Skeletal muscle satellite cell (primary cell): ENCODE results near the gene SEMA3E.
A peak's percentile ranks its signal among the peaks of the same experiment; 100 is the strongest.
"Not testable (repeated sequence)": the region's sequence is repeated elsewhere in the genome, so short reads cannot be mapped to it uniquely, and the experiment has no call there.

Source experiments
- H3K27me3 ChIP-seq: 2 replicates; pipeline ENCODE4 v1.7.0; 2013; ENCODE audit warnings: low read length; ENCODE audit not compliant: control insufficient read depth, insufficient read depth
- H3K36me3 ChIP-seq: 2 replicates; pipeline ENCODE4 v1.7.0; 2013; ENCODE audit warnings: mild to moderate bottlenecking, control low read depth, low read length; ENCODE audit not compliant: insufficient read depth
- H3K4me1 ChIP-seq: 2 replicates; pipeline ENCODE4 v1.7.0; 2013; ENCODE audit warnings: low read length; ENCODE audit not compliant: control insufficient read depth, insufficient read depth
- H3K4me2 ChIP-seq: 2 replicates; pipeline ENCODE4 v1.7.0; 2013; ENCODE audit warnings: mild to moderate bottlenecking, low read length
- H3K4me3 ChIP-seq: 2 replicates; pipeline ENCODE4 v1.7.0; 2013; ENCODE audit warnings: low read length
- H3K9ac ChIP-seq: 2 replicates; pipeline ENCODE4 v1.7.0; 2013; ENCODE audit warnings: mild to moderate bottlenecking, low read depth, low read length, moderate library complexity
- H3K9me3 ChIP-seq: replicated peaks from 2 replicates; pipeline ENCODE4 v1.7.0; 2013; ENCODE audit warnings: mild to moderate bottlenecking, control low read depth, low read length

Gene SEMA3E

GRCh38 chr7:83677180-83677866 is 28.4 kb upstream of the SEMA3E start:
- peaks cover 7% of the 10 kb centered on the region for H3K4me1 ChIP-seq

GRCh38 chr7:83673291-83673690 is 24.4 kb upstream of the SEMA3E start:
- H3K4me2 ChIP-seq, H3K36me3 ChIP-seq, H3K27me3 ChIP-seq, H3K4me1 ChIP-seq, H3K4me3 ChIP-seq, H3K9me3 ChIP-seq, H3K9ac ChIP-seq: not testable (repeated sequence)

More at GRCh38 chr7:83677180-83677866, 28.4 kb upstream of the SEMA3E start:
- Histone ChIP-seq H3K9ac (no peak overlapping the region), H3K4me3 (no peak overlapping the region), H3K36me3 (no peaks in the 10 kb centered on the region), H3K27me3 (peaks cover 10% of the 10 kb centered on the region), H3K4me2 (peak overlapping the region; percentile 17), H3K9me3 (no peaks in the 10 kb centered on the region)

GRCh38 chr7:83672157-83672556 is 23.2 kb upstream of the SEMA3E start:
- peaks cover 3% of the 10 kb centered on the region for H3K27me3 ChIP-seq
- peaks cover under 1% of the 10 kb centered on the region for H3K4me1 ChIP-seq
- H3K9ac ChIP-seq: no peak overlapping the region
- H3K4me3 ChIP-seq: no peak overlapping the region
- H3K36me3 ChIP-seq: no peaks in the 10 kb centered on the region
- no peaks in the 10 kb centered on the region for H3K9me3 ChIP-seq
- H3K4me2 ChIP-seq: no peak overlapping the region

GRCh38 chr7:83663131-83663530 is 14.2 kb upstream of the SEMA3E start:
- no peak overlapping the region for H3K4me3 ChIP-seq
- H3K36me3 ChIP-seq: no peaks in the 10 kb centered on the region
- no peak overlapping the region for H3K4me2 ChIP-seq
- no peak overlapping the region for H3K9ac ChIP-seq
- no peaks in the 10 kb centered on the region for H3K9me3 ChIP-seq
- peaks cover 29% of the 10 kb centered on the region for H3K27me3 ChIP-seq
- no peaks in the 10 kb centered on the region for H3K4me1 ChIP-seq

- no peak overlapping the region for H3K4me2 ChIP-seq
- no peaks in the 10 kb centered on the region for H3K9me3 ChIP-seq
- H3K36me3 ChIP-seq: no peaks in the 10 kb centered on the region
- peaks cover 42% of the 10 kb centered on the region for H3K27me3 ChIP-seq
- no peaks in the 10 kb centered on the region for H3K4me1 ChIP-seq
- H3K4me3 ChIP-seq: no peak overlapping the region
- no peak overlapping the region for H3K9ac ChIP-seq
These were observed 9.2 kb upstream of the SEMA3E start for GRCh38 chr7:83658126-83658525.

- Histone ChIP-seq H3K9me3 (no peaks in the 10 kb centered on the region), H3K4me2 (no peak overlapping the region), H3K36me3 (no peaks in the 10 kb centered on the region), H3K27me3 (peaks cover 46% of the 10 kb centered on the region), H3K4me1 (no peaks in the 10 kb centered on the region), H3K9ac (no peak overlapping the region), H3K4me3 (no peak overlapping the region)
These were observed 7.1 kb upstream of the SEMA3E start for GRCh38 chr7:83655951-83656556.

- Histone ChIP-seq H3K36me3 (no peaks in the 10 kb centered on the region), H3K4me2 (no peak overlapping the region), H3K27me3 (peaks cover 55% of the 10 kb centered on the region), H3K9ac (no peak overlapping the region), H3K9me3 (no peaks in the 10 kb centered on the region), H3K4me1 (no peaks in the 10 kb centered on the region), H3K4me3 (no peak overlapping the region)
These were observed 3.5 kb upstream of the SEMA3E start for GRCh38 chr7:83652481-83652880.

GRCh38 chr7:83649701-83650100 is 762 bp upstream of the SEMA3E start:
- Histone ChIP-seq H3K9me3 (no peaks in the 10 kb centered on the region), H3K4me2 (no peak overlapping the region), H3K36me3 (no peaks in the 10 kb centered on the region), H3K9ac (no peak overlapping the region), H3K27me3 (peaks cover 56% of the 10 kb centered on the region), H3K4me3 (no peak overlapping the region), H3K4me1 (no peaks in the 10 kb centered on the region)

GRCh38 chr7:83646027-83646426 is 2.9 kb downstream of the SEMA3E start:
- H3K4me3 ChIP-seq: no peak overlapping the region
- peaks cover 38% of the 10 kb centered on the region for H3K27me3 ChIP-seq
- H3K4me1 ChIP-seq: no peaks in the 10 kb centered on the region
- no peak overlapping the region for H3K9ac ChIP-seq
- no peak overlapping the region for H3K4me2 ChIP-seq
- no peaks in the 10 kb centered on the region for H3K9me3 ChIP-seq
- H3K36me3 ChIP-seq: no peaks in the 10 kb centered on the region

- Histone ChIP-seq H3K27me3 (peaks cover 27% of the 10 kb centered on the region), H3K4me2 (no peak overlapping the region), H3K9ac (no peak overlapping the region), H3K4me1 (no peaks in the 10 kb centered on the region), H3K4me3 (no peak overlapping the region), H3K36me3 (no peaks in the 10 kb centered on the region), H3K9me3 (no peaks in the 10 kb centered on the region)
These were observed 5.2 kb downstream of the SEMA3E start for GRCh38 chr7:83643739-83644138.

- Histone ChIP-seq H3K9me3 (no peaks in the 10 kb centered on the region), H3K9ac (no peak overlapping the region), H3K36me3 (no peaks in the 10 kb centered on the region), H3K4me3 (no peak overlapping the region), H3K4me1 (no peaks in the 10 kb centered on the region), H3K4me2 (no peak overlapping the region), H3K27me3 (peaks cover 20% of the 10 kb centered on the region)
These were observed 5.9 kb downstream of the SEMA3E start for GRCh38 chr7:83643012-83643411.
